Activated naive CD8-positive, alpha-beta T cell treated with anti-CD3 and anti-CD28 coated beads for 36 hours (primary cell): ENCODE measurements around the gene DOCK2. TPM values are rescaled to one million over a fixed set of nuclear protein-coding genes. Genes with fewer than 3 reads are reported as not detected.
A peak's percentile ranks its signal among the peaks of the same experiment; 100 is the strongest.
"Not testable (repeated sequence)": the region's sequence is repeated elsewhere in the genome, so short reads cannot be mapped to it uniquely, and the experiment has no call there.

Experiments
- DNase-seq: peaks from one replicate; pipeline ENCODE4 v3.0.0; 2021
- H3K27ac Mint-ChIP-seq: one replicate; pipeline ENCODE4 v1.8.0; 2022; ENCODE audit warnings: mild to moderate bottlenecking, moderate library complexity, mixed read lengths
- H3K27me3 Mint-ChIP-seq: one replicate; pipeline ENCODE4 v1.8.0; 2022; ENCODE audit warnings: mild to moderate bottlenecking, mixed read lengths
- H3K36me3 Mint-ChIP-seq: one replicate; pipeline ENCODE4 v1.8.0; 2021; ENCODE audit warnings: mild to moderate bottlenecking, mixed read lengths
- H3K4me1 Mint-ChIP-seq: one replicate; pipeline ENCODE4 v1.8.0; 2021; ENCODE audit warnings: mixed read lengths
- H3K4me3 Mint-ChIP-seq: one replicate; pipeline ENCODE4 v1.8.0; 2022; ENCODE audit warnings: mild to moderate bottlenecking, moderate library complexity, mixed read lengths
- H3K9me3 Mint-ChIP-seq: one replicate; pipeline ENCODE4 v1.8.0; 2022; ENCODE audit warnings: mixed read lengths
- total RNA-seq, 2 experiments: library from RNA; stranded (reverse); gene quantifications; one replicate each; pipeline ENCODE4 v1.2.3, GENCODE V29; 2021

The DOCK2 gene
- total RNA-seq, 2 experiments from 2014 or later, result 149 TPM

DNA sequence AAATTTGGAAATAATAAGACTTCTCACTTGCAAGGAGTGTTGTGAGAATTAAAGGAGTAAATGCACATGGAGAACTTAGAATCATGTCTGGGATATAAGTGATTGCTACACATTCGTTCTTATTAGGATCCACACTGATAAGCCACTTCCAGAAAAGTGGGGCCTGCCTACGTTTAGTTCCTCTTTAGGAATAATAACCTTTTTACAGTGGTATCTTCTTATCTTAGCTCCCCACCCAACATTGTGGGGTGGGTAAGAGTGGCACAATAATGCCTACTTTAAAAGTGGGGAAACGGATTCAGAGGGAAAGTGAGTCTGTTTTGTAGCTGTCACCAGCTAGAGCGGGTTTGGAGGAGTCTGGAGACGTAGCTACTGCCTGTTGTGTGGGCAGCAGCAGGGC, 16.0 kb downstream of the DOCK2 start:
- Mint-ChIP-seq H3K9me3 (no peaks in the 10 kb centered on the region), H3K36me3 (peaks cover 56% of the 10 kb centered on the region), H3K27ac (no peak overlapping the region), H3K4me1 (peaks cover 90% of the 10 kb centered on the region), H3K27me3 (no peaks in the 10 kb centered on the region), H3K4me3 (no peak overlapping the region)
- DNase-seq, result no peak

DNA sequence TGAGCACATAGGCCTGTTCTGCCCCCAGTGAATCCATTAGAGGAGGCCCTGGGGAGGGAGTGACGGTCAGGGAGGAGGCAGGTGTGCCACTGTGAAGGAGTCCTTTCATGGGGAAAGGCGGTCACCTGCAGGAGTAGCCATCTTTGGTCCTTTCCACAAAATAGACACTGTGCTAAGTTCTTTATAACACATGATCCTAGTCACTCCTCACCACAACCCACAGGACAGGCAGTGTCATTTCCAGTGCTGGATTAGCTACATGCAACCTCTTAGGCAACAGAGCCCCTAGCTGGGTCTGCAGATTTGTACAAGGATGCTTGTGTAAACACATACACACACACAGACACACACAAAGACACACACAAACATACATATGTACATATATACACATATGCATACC, 18.3 kb downstream of the DOCK2 start:
- H3K36me3 Mint-ChIP-seq, result peaks cover 62% of the 10 kb centered on the region
- no peaks in the 10 kb centered on the region for H3K27me3 Mint-ChIP-seq
- H3K4me1 Mint-ChIP-seq, result peaks cover 74% of the 10 kb centered on the region
- no peaks in the 10 kb centered on the region for H3K9me3 Mint-ChIP-seq
- H3K27ac Mint-ChIP-seq, result peak overlapping the region; percentile 45
- H3K4me3 Mint-ChIP-seq, result no peak overlapping the region
- no peak for DNase-seq

DNA sequence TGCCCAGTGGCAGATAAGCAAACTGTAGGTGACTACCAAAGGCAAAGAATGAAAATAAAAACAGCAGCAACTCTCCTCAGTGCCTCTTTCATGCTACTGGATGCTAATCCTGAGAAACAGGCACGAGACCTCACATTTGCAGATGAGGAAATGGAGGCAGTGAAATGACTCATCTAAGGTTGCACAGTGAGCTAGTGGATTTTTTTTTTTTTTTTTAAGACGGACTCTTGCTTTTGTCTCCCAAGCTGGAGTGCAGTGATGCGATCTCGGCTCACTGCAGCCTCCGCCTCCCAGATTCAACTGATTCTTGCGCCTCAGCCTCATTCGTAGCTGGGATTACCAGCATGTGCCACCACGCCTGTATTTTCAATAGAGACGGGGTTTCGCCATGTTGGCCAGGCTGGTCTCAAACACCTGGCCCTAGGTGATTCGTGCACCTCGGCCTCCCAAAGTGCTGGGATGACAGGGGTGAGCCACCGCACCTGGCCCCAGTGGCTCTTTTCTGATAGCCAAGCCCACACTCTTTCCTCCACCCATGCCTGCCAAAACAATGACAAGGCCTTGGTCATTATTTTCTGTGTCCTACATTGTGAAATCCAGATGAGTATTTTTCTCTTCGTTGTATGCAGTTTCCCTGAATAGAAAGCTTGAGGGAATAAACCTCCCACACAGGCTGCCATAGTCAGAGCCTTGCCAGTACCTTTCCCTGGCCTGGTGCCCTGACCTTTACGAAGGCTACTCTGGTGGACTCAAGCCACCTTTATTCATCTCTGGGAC, 19.2 kb downstream of the DOCK2 start:
- peaks cover 64% of the 10 kb centered on the region for H3K4me1 Mint-ChIP-seq
- peaks cover 60% of the 10 kb centered on the region for H3K36me3 Mint-ChIP-seq
- H3K27ac Mint-ChIP-seq, result peak overlapping the region; percentile 62
- H3K4me3 Mint-ChIP-seq, result no peak overlapping the region
- peaks cover under 1% of the 10 kb centered on the region for H3K9me3 Mint-ChIP-seq
- no peak for DNase-seq
- H3K27me3 Mint-ChIP-seq, result no peaks in the 10 kb centered on the region

GRCh38 chr5:169657127-169657526, 20.1 kb downstream of the DOCK2 start:
- Mint-ChIP-seq H3K4me1 (peaks cover 58% of the 10 kb centered on the region), H3K9me3 (peaks cover 8% of the 10 kb centered on the region), H3K36me3 (peaks cover 64% of the 10 kb centered on the region), H3K27ac (peak overlapping the region; percentile 78), H3K27me3 (no peaks in the 10 kb centered on the region), H3K4me3 (no peak overlapping the region)
- no peak for DNase-seq

DNA sequence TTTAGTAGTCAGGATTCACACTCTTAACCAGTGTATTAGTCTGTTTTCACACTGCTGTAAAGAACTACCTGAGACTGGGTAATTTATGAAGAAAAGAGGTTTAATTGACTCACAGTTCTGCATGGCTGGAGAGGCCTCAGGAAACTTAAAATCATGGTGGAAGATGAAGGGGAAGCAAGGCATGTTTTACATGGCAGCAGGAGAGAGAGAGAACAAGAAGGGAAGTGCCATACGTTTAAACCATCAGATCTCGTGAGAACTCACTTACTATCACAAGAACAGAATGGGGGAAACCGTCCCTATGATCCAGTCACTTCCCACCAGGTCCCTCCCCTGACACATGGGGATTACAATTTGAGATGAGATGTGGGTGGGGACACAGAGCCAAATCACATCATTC, 25.4 kb downstream of the DOCK2 start:
- DNase-seq, H3K4me3 Mint-ChIP-seq, H3K27me3 Mint-ChIP-seq: not testable (repeated sequence)
- Mint-ChIP-seq H3K9me3 (peaks cover 18% of the 10 kb centered on the region), H3K4me1 (peaks cover 18% of the 10 kb centered on the region), H3K27ac (peak overlapping the region; percentile 5), H3K36me3 (peaks cover 57% of the 10 kb centered on the region)

DNA sequence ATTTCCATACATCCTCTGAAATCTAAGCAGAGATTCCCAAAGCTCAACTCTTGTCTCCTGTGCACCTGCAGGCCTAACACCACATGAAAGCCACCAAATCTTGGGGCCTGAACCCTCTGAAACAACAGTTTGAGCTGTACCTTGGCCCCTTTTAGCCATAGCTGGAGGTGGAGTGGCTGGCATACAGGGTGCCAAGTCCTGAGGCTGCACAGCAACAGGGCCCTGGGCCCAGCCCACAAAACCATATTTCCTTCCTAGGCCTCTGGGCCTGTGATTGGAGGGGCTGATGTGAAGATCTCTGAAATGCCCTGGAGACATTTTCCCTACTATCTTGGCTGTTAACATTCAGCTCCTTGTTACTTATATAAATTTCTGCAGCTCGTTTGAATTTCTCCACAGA, 26.5 kb downstream of the DOCK2 start:
- Mint-ChIP-seq H3K27me3 (no peaks in the 10 kb centered on the region), H3K9me3 (peaks cover 18% of the 10 kb centered on the region), H3K27ac (no peak overlapping the region), H3K4me1 (peaks cover 18% of the 10 kb centered on the region), H3K4me3 (no peak overlapping the region), H3K36me3 (peaks cover 56% of the 10 kb centered on the region)
- DNase-seq, result no peak

GRCh38 chr5:169666365-169666764, 29.3 kb downstream of the DOCK2 start:
- H3K27me3 Mint-ChIP-seq, result no peaks in the 10 kb centered on the region
- H3K27ac Mint-ChIP-seq, result no peak overlapping the region
- no peak overlapping the region for H3K4me3 Mint-ChIP-seq
- no peak for DNase-seq
- peaks cover 20% of the 10 kb centered on the region for H3K4me1 Mint-ChIP-seq
- peaks cover 17% of the 10 kb centered on the region for H3K9me3 Mint-ChIP-seq
- H3K36me3 Mint-ChIP-seq, result peaks cover 44% of the 10 kb centered on the region

GRCh38 chr5:169667896-169668674, 31.0 kb downstream of the DOCK2 start:
- no peak for DNase-seq
- Mint-ChIP-seq H3K4me3 (no peak overlapping the region), H3K27me3 (no peaks in the 10 kb centered on the region), H3K4me1 (peaks cover 22% of the 10 kb centered on the region), H3K27ac (no peak overlapping the region), H3K9me3 (peaks cover 2% of the 10 kb centered on the region), H3K36me3 (peaks cover 34% of the 10 kb centered on the region)

DNA sequence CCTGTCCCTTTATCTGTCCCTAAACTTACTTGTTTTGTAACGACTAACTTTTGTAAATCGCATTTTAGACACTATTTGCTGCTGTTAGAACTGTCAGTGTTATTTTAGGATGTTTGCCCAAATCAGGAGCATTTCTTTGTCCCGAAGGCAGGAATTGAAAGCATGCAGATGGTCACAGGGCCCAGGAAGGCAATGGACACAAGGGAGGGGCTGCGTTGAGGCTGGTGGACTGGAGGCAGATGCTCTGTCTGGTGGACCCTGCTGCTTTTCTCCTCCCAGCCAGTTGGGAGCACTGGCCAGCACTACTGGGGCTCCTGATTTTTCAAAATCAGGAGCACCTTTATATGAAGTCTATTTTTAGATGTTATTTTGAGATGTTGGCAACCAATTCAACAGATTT, 31.7 kb downstream of the DOCK2 start:
- peaks cover 2% of the 10 kb centered on the region for H3K9me3 Mint-ChIP-seq
- peaks cover 31% of the 10 kb centered on the region for H3K36me3 Mint-ChIP-seq
- peaks cover 22% of the 10 kb centered on the region for H3K4me1 Mint-ChIP-seq
- DNase-seq, result no peak
- no peak overlapping the region for H3K4me3 Mint-ChIP-seq
- H3K27ac Mint-ChIP-seq, result no peak overlapping the region
- H3K27me3 Mint-ChIP-seq, result no peaks in the 10 kb centered on the region

DNA sequence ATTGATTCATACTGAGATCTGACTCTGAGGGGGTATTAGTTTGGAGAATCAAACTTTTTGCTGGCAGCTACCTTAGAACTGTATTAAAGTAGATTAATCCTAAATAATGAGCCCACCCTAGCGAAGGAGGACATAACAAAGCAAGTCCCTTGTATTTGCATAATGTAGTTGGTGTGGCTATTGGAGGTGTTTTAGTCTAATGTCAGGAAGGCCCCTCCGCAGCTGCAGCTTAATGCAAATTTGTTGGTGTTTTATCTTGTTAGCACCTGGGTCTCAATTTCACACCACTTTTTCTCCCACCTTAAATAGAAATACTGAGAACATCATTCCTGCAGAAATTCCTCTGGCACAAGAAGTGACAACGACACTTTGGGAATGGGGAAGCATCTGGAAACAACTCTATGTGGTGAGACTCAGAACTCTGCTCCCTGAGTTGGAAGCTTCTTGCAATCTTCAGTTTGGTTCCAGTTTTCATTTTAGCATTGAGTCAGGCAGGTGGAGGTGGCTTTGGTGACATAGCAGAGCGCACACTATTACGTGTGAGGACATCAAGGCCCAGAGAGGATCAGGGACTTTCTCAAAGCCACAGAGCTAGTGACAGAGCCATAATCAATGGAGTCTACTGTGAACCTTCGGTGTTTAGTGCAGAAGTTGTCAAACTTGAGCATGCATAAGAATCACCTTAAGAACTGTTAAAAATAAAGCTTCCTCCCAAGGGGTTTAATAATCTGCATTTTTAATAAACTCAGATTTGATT, 33.9 kb downstream of the DOCK2 start:
- Mint-ChIP-seq H3K27ac (no peak overlapping the region), H3K4me1 (peaks cover 20% of the 10 kb centered on the region), H3K4me3 (no peak overlapping the region), H3K9me3 (no peaks in the 10 kb centered on the region), H3K36me3 (peaks cover 23% of the 10 kb centered on the region), H3K27me3 (no peaks in the 10 kb centered on the region)
- DNase-seq, result no peak

- H3K27me3 Mint-ChIP-seq, result no peaks in the 10 kb centered on the region
- H3K36me3 Mint-ChIP-seq, result peaks cover 46% of the 10 kb centered on the region
- H3K4me1 Mint-ChIP-seq, result no peaks in the 10 kb centered on the region
- no peak for DNase-seq
- H3K4me3 Mint-ChIP-seq, result no peak overlapping the region
- H3K9me3 Mint-ChIP-seq, result no peaks in the 10 kb centered on the region
- H3K27ac Mint-ChIP-seq, result no peak overlapping the region
These were observed 45.0 kb downstream of the DOCK2 start for GRCh38 chr5:169682026-169682425.

DNA sequence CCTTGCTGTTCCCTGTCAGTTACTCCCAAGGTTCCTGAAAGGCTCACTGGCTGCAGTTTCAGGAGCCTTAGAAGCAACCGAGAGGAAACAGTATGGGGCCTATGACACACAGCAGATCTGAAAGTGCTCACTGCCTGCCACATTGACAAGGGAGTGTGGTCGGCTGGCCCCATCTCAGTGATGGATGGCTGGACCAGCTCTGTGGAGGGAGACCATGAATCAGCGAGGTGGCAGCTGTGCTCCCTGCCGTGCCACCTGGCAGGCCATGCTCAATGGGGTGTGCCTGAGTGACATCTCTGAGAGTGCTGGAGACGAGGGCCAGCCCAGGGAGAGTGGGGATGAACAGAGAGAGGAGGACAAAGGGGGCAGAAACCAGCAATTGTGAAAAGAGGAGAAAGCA, 49.1 kb downstream of the DOCK2 start:
- Mint-ChIP-seq H3K27me3 (no peaks in the 10 kb centered on the region), H3K27ac (no peak overlapping the region), H3K4me1 (no peaks in the 10 kb centered on the region), H3K36me3 (peaks cover 48% of the 10 kb centered on the region), H3K9me3 (no peaks in the 10 kb centered on the region), H3K4me3 (no peak overlapping the region)
- no peak for DNase-seq

DNA sequence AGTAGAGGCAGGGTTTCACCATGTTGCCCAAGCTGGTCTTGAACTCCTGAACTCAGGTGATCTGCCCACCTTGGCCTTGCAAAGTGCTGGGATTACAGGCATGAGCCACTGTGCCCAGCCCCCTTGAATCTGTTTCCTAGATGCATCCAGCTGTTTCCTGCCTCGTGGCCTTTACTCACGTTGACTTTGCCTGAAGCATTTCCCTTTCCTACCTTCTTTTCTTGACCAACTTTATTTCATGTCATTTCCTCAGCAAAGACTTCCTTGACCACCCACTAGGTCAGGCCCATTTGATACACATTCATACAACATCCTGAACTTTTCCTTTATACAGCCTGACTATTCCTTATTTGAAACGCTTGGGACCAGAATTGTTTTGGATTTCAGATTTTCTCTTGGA, 51.0 kb downstream of the DOCK2 start:
- Mint-ChIP-seq H3K27ac (no peak overlapping the region), H3K27me3 (no peaks in the 10 kb centered on the region), H3K36me3 (peaks cover 39% of the 10 kb centered on the region), H3K4me1 (no peaks in the 10 kb centered on the region), H3K9me3 (no peaks in the 10 kb centered on the region), H3K4me3 (no peak overlapping the region)
- no peak for DNase-seq

GRCh38 chr5:169691471-169691870, 54.4 kb downstream of the DOCK2 start:
- H3K9me3 Mint-ChIP-seq, result no peaks in the 10 kb centered on the region
- H3K27me3 Mint-ChIP-seq, result no peaks in the 10 kb centered on the region
- H3K36me3 Mint-ChIP-seq, result peaks cover 33% of the 10 kb centered on the region
- H3K4me1 Mint-ChIP-seq, result no peaks in the 10 kb centered on the region
- DNase-seq, result no peak
- H3K27ac Mint-ChIP-seq, result no peak overlapping the region
- H3K4me3 Mint-ChIP-seq, result no peak overlapping the region

- DNase-seq, result no peak
- no peaks in the 10 kb centered on the region for H3K9me3 Mint-ChIP-seq
- peaks cover 20% of the 10 kb centered on the region for H3K36me3 Mint-ChIP-seq
- no peak overlapping the region for H3K4me3 Mint-ChIP-seq
- H3K27ac Mint-ChIP-seq, result no peak overlapping the region
- H3K27me3 Mint-ChIP-seq, result no peaks in the 10 kb centered on the region
- H3K4me1 Mint-ChIP-seq, result no peaks in the 10 kb centered on the region
These were observed 57.1 kb downstream of the DOCK2 start for GRCh38 chr5:169694091-169694625.
